Adrenal gland (tissue), 19 donors: ENCODE results near the gene OR10A3. TPM values are rescaled to one million over a fixed set of nuclear protein-coding genes. Genes with fewer than 3 reads are reported as not detected.
"Not testable (repeated sequence)": the region's sequence is repeated elsewhere in the genome, so short reads cannot be mapped to it uniquely, and the experiment has no call there.

Experiments
- DNase-seq, 7 donors: peaks; one replicate each; pipeline ENCODE4 v3.0.0-alpha.2; 2019 to 2020
- H3K27ac ChIP-seq, 5 donors: fragments of 200-600 bp; sonication (generic) in 4 of 5; 1 replicate in 3 of 5; 2 replicates in 2 of 5; pipeline versions ENCODE4 v1.5.1 to v1.8.0; 2016 to 2020; ENCODE audit warnings: mild to moderate bottlenecking in 1 of 5
- H3K27me3 ChIP-seq: fragments of 200-600 bp; 2 replicates; pipeline ENCODE4 v1.8.0; 2021
- H3K36me3 ChIP-seq, 2 donors: fragments of 200-600 bp; replicated peaks in 1 of 2; 1 replicate in 1 of 2; 2 replicates in 1 of 2; pipeline versions ENCODE4 v1.5.1 to v1.8.0; 2018 to 2022
- H3K4me1 ChIP-seq, 2 donors: fragments of 200-600 bp; replicated peaks in 1 of 2; 1 replicate in 1 of 2; 2 replicates in 1 of 2; pipeline versions ENCODE4 v1.5.1 to v1.8.0; 2018 to 2021
- H3K4me3 ChIP-seq, 4 donors: fragments of 200-600 bp; sonication (generic) in 3 of 4; one replicate each; pipeline ENCODE4 v1.5.1; 2016 to 2018
- H3K9me3 ChIP-seq, 3 donors: fragments of 200-600 bp; sonication (generic) in 1 of 3; replicated peaks in 1 of 3; 1 replicate in 2 of 3; 2 replicates in 1 of 3; pipeline versions ENCODE4 v1.5.1 to v1.8.0; 2016 to 2021
- POLR2A ChIP-seq, 2 donors: fragments of 450-650 bp; IDR thresholded peaks; one replicate each; pipeline ENCODE4 v1.6.1; 2017; ENCODE audit warnings: antibody characterized with exemption in 2 of 2, mild to moderate bottlenecking in 2 of 2, moderate library complexity in 1 of 2
- WGBS, 4 donors: extraction: QIAGEN DNeasy Blood & Tissue Kit in 2 of 4; methylation state at CpG; one replicate each; pipeline versions ENCODE4 v1.1.5 to v1.1.7; 2013 to 2017; 5-methylcytosine and 5-hydroxymethylcytosine counted together
- intact Hi-C, 2 donors: fragments of 100-400 bp; cut with DNase I; formaldehyde crosslinking; loops; one replicate each; pipeline versions ENCODE4 v1.14.1 to v1.15.0; 2022 to 2023
- long read RNA-seq, 10 donors: library from polyadenylated mRNA in 3 of 10; unstranded in 2 of 10; stranded (forward) in 1 of 10; transcript quantifications; one replicate each; pipeline ENCODE4 v2.0.0 and lab custom pipeline, GENCODE V29; 2021 to 2026
- polyA plus RNA-seq, 3 donors: library from polyadenylated mRNA; stranded (reverse); fragments of 200-250 nt in 2 of 3; fragments of 350-450 nt in 1 of 3; fragmentation: Illumina TruSeq in 1 of 3; extraction: RNeasy Lipid Tissue Mini Kit (QIAGEN cat#74804) in 1 of 3; gene quantifications; one replicate each; pipeline ENCODE4 v1.2.3, GENCODE V29; 2013 to 2014
- total RNA-seq, 9 donors: library from RNA; depleted of rRNA in 4 of 9; stranded (reverse); fragments of >200 nt in 4 of 9; fragments of 120-200 nt in 1 of 9; fragmentation: NEBNext Ultra II Directional in 1 of 9; extraction: Animal tissue kit (Norgen Biotek cat#: 25700) in 1 of 9; gene quantifications; one replicate each; pipeline versions ENCODE4 v1.1.0 to v1.2.4, GENCODE V29; 2013 to 2023
- TF ChIP-seq, protein P1 (sequence below), 6 experiments: fragments of 450-650 bp in 4 of 6; fragments of 200-600 bp in 2 of 6; sonication (generic) in 1 of 6; IDR thresholded peaks; 1 replicate in 5 of 6; 2 replicates in 1 of 6; pipeline versions ENCODE4 v1.5.1 to v1.8.0; 2016 to 2021; ENCODE audit warnings: antibody characterized with exemption in 6 of 6, mild to moderate bottlenecking in 2 of 6, moderate library complexity in 1 of 6
- donor health status: healthy with polysubstance abuse.
- donor health status: Bipolar disorder and iron deficiency.
- donor health status: DM: yes; HTN: yes; CAD: no.
- donor health status: DM: no; HTN: no; CAD: no.
- donor health status: DM: no; HTN: no; CAD: no.
- donor health status: DM: yes; HTN: yes; CAD: no.

OR10A3 gene, protein sequence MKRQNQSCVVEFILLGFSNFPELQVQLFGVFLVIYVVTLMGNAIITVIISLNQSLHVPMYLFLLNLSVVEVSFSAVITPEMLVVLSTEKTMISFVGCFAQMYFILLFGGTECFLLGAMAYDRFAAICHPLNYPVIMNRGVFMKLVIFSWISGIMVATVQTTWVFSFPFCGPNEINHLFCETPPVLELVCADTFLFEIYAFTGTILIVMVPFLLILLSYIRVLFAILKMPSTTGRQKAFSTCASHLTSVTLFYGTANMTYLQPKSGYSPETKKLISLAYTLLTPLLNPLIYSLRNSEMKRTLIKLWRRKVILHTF
- total RNA-seq (not detected), polyA plus RNA-seq (not detected)
- long read RNA-seq, donor 1, result 0 reads
- long read RNA-seq, donor 2, result 0 reads
- long read RNA-seq, donor 3, result 0 reads
- long read RNA-seq, donor 4, result 0 reads
- long read RNA-seq, donor 5, result 0 reads
- long read RNA-seq, donor 6, result 0 reads
- long read RNA-seq, donor 7, result 0 reads
- long read RNA-seq, donor 8, result 0 reads
- long read RNA-seq, donor 9, result 0 reads
- long read RNA-seq, donor 10, result 0 reads

DNA sequence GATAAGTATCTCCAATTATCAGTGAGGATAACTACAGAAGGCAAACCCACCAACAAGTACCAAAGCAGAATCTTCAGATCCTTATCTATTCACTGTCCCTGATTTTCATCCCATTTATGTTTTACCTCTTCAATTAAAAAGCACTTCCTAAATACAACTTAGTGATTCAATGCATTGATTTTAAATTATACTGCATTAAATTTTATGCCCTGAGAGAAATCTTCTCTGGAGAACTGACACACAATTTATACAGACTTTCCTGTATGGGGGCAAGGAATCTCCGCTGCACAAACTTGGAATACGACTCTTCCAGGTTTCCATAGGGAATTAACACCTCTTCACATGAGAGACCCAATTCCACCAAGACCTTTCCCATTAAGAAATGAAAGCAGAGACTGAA lies at the start of gene OR10A3:
OR10A3 (minus strand) TSS at position 101 of the 400 bp plus-strand sequence. CDS start 2,188 bp downstream, outside the sequence.
- Histone ChIP-seq H3K9me3 (peaks cover 0 to 9% (median 0%) of the 10 kb centered on the region in 3 donors), H3K4me1 (no peaks in the 10 kb centered on the region), H3K36me3 (no peaks in the 10 kb centered on the region), H3K27ac (no peak within 1 kb of the TSS), H3K27me3 (no peaks in the 10 kb centered on the region), H3K4me3 (no peak within 1 kb of the TSS)
- TF ChIP-seq POLR2A (IDR thresholded peaks at IDR 0.05), result no peak
- TF ChIP-seq, protein P1, sequence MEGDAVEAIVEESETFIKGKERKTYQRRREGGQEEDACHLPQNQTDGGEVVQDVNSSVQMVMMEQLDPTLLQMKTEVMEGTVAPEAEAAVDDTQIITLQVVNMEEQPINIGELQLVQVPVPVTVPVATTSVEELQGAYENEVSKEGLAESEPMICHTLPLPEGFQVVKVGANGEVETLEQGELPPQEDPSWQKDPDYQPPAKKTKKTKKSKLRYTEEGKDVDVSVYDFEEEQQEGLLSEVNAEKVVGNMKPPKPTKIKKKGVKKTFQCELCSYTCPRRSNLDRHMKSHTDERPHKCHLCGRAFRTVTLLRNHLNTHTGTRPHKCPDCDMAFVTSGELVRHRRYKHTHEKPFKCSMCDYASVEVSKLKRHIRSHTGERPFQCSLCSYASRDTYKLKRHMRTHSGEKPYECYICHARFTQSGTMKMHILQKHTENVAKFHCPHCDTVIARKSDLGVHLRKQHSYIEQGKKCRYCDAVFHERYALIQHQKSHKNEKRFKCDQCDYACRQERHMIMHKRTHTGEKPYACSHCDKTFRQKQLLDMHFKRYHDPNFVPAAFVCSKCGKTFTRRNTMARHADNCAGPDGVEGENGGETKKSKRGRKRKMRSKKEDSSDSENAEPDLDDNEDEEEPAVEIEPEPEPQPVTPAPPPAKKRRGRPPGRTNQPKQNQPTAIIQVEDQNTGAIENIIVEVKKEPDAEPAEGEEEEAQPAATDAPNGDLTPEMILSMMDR (IDR thresholded peaks at IDR 0.05), result no peak
- intact Hi-C loops, result no loop called here
- no peak for DNase-seq
- WGBS, 4 donors, result 75 to 86% (median 78%) methylated on average over 2 of the region's 2 CpGs

GRCh38 chr11:7987560-7987883 lies 46.0 kb upstream of the OR10A3 start:
- Histone ChIP-seq H3K27ac (peak overlapping the region in 3 of 5 donors; percentile 67 to 83 (median 69)), H3K4me1 (peaks cover 19 to 23% of the 10 kb centered on the region in 2 donors), H3K4me3 (peak overlapping the region in 3 of 4 donors; percentile 11 to 71 (median 60)), H3K36me3 (peaks cover 0 to 12% of the 10 kb centered on the region in 2 donors)
- DNase-seq, H3K9me3 ChIP-seq, H3K27me3 ChIP-seq: not testable (repeated sequence)
- 0 to 3% (median 1%) methylated on average over 7 to 13 of the region's 13 CpGs for WGBS, 4 donors
- intact Hi-C loops, result loop anchor here in 1 of 2 donors (10.0 kb wide), 1 partner anchor 293 kb away; no protein-coding TSS in a partner anchor

- Histone ChIP-seq H3K27ac (peak within 1 kb of the TSS in 4 of 5 donors; percentile 9 to 83 (median 68)), H3K4me3 (peak within 1 kb of the TSS in 3 of 4 donors; percentile 11 to 71 (median 60)), H3K36me3 (peaks cover 0 to 7% of the 10 kb centered on the region in 2 donors), H3K4me1 (peaks cover 19 to 23% of the 10 kb centered on the region in 2 donors), H3K9me3 (no peaks in the 10 kb centered on the region), H3K27me3 (no peaks in the 10 kb centered on the region)
- WGBS, 4 donors, result 0 to 2% (median 1%) methylated on average over 34 to 47 of the region's 47 CpGs
- peak; percentile 24 to 55 for TF ChIP-seq POLR2A (IDR thresholded peaks at IDR 0.05)
- TF ChIP-seq, protein P1 (IDR thresholded peaks at IDR 0.05), result peak; percentile 81 to 95 (median 92)
- peak; percentile 93 to 98 (median 95) for DNase-seq
- intact Hi-C loops, result loop anchor here in 1 of 2 donors (10.0 kb wide), 1 partner anchor 292 kb away; no protein-coding TSS in a partner anchor
Observed at GRCh38 chr11:7986768-7987559, 45.5 kb upstream of the OR10A3 start, which contains the start of gene EIF3F. Gene EIF3F, plus strand, starts transcription at chr11:7987337. Its CDS starts 16 bp downstream, at chr11:7987353.

DNA sequence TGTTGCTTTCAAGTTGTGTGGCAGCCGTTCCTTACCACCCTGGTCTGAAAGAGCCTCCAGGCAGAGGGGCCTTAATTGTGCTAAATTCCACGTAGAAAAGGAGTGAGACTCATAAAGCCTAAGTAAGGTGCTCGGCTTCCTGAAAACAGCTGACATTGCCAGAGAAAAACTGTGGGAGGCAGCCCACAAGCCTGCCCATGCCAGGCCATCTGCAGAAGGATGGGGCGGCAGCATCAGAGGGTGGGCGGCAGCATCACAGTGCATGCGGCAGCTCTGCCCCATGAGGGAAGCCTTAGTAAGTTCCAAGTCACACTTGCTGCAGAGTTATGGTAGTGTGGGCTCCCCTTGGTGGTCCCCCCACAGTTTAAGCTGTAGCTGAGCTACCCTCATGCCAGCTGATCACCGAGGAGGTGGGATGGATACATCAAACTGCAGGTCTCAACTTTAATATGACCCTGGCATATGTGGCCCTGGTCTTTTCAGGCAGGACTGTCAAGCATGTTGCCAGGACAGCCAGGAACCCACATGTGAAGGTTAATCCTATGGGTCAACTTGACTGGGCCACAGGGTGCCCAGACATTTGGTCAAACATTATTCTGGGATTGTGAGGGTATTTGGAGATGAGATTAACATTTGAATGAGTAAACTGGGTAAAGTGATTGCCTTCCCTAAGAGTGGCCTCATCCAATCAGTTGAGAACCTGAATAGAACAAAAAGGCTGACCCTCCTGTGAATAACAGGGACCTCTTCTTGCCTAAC lies 42.5 kb upstream of the OR10A3 start:
- TF ChIP-seq, protein P1 (IDR thresholded peaks at IDR 0.05), result no peak
- no peak for TF ChIP-seq POLR2A (IDR thresholded peaks at IDR 0.05)
- no peak for DNase-seq
- Histone ChIP-seq H3K4me1 (peaks cover 13 to 19% of the 10 kb centered on the region in 2 donors), H3K4me3 (no peak overlapping the region), H3K36me3 (no peaks in the 10 kb centered on the region), H3K9me3 (no peaks in the 10 kb centered on the region), H3K27me3 (no peaks in the 10 kb centered on the region), H3K27ac (no peak overlapping the region)
- 49 to 71% (median 63%) methylated on average over 6 to 7 of the region's 7 CpGs for WGBS, 4 donors
- intact Hi-C loops, result loop anchor here (5.0 to 10.0 kb wide), 3 partner anchors 92 to 289 kb away; no protein-coding TSS in a partner anchor
